ENCODE data around the gene SNTG2.

SNTG2 gene

DNA sequence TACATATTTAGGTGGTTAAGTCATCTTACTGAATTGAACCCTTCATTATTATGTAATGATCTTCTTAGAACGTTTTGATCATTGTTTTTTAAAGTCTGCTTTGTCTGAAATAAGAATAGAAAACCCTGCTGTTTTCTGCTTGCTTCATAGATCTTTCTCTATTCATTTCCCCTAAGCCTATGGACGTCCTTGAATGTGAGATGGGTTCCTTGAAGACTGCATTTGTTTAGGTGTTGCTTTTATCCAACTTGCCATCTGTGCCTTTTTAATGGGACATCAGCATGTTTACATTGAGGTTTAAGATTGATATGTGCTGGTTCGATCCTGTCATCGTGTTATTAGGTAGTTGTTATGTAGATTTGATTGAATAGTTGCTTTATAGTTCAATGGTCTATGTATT is 95.4 kb downstream of the SNTG2 start:
- no peak overlapping the region for H2AFZ ChIP-seq (ENCODE audit: low read length)
- H4K20me1 ChIP-seq (ENCODE audit: insufficient read depth, low read length, poor library complexity, severe bottlenecking) = no peaks in the 10 kb centered on the region
- no peaks in the 10 kb centered on the region for H3K36me3 ChIP-seq (ENCODE audit: insufficient read depth, low read length)
- no peaks in the 10 kb centered on the region for H3K27me3 ChIP-seq (ENCODE audit: insufficient read depth, low read length, poor library complexity, severe bottlenecking)
- H3K9ac ChIP-seq (ENCODE audit: low read depth, low read length, poor library complexity, severe bottlenecking) = no peak overlapping the region
- H3K4me2 ChIP-seq (ENCODE audit: low read depth, low read length, poor library complexity, severe bottlenecking) = no peak overlapping the region
- no peaks in the 10 kb centered on the region for H3K9me3 ChIP-seq (ENCODE audit: insufficient read depth, low read depth, low read length)
- TF ChIP-seq, protein P1, sequence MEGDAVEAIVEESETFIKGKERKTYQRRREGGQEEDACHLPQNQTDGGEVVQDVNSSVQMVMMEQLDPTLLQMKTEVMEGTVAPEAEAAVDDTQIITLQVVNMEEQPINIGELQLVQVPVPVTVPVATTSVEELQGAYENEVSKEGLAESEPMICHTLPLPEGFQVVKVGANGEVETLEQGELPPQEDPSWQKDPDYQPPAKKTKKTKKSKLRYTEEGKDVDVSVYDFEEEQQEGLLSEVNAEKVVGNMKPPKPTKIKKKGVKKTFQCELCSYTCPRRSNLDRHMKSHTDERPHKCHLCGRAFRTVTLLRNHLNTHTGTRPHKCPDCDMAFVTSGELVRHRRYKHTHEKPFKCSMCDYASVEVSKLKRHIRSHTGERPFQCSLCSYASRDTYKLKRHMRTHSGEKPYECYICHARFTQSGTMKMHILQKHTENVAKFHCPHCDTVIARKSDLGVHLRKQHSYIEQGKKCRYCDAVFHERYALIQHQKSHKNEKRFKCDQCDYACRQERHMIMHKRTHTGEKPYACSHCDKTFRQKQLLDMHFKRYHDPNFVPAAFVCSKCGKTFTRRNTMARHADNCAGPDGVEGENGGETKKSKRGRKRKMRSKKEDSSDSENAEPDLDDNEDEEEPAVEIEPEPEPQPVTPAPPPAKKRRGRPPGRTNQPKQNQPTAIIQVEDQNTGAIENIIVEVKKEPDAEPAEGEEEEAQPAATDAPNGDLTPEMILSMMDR (conservative IDR thresholded peaks at IDR 0.05; ENCODE audit: low read length) = no peak
- TF ChIP-seq EZH2phosphoT487 (IDR thresholded peaks at IDR 0.05; ENCODE audit: borderline replicate concordance) = no peak
- H3K4me3 ChIP-seq (ENCODE audit: low read length, poor library complexity, severe bottlenecking) = no peak overlapping the region
- no peaks in the 10 kb centered on the region for H3K9me2 ChIP-seq (replicated peaks; ENCODE audit: low read depth, low read length)
- H3F3A ChIP-seq (ENCODE audit: low read depth) = no peaks in the 10 kb centered on the region
- no peaks in the 10 kb centered on the region for H3K79me2 ChIP-seq (ENCODE audit: insufficient read depth, low read length)
- no peaks in the 10 kb centered on the region for H3K4me1 ChIP-seq (ENCODE audit: insufficient read depth, low read length, poor library complexity, severe bottlenecking)

DNA sequence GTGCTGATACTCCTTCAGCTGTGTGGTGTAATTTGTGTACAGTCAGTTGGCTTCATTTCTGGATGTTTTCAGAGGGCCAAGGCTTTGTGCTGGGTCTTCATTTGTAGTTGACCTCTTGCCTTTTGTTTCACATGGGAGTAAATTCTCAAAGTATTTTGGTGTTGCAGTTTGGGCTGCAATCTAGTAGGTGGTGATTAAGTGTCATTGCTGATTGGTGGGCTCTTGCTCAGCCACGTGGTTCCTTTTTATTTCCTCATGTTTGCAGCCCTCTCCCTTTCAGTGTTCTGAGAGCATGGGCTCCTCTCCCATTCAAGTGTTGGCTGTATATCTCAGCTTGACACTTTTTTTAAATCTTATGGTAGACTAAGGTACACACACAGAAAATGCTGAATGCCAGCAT is 96.8 kb downstream of the SNTG2 start:
- H2AFZ ChIP-seq (ENCODE audit: low read length) = 0 out of 2 replicates have a peak overlapping the region, but pooled peaks have one; percentile 4
- TF ChIP-seq, protein P1 (conservative IDR thresholded peaks at IDR 0.05; ENCODE audit: low read length) = peak; percentile 69
- no peak for TF ChIP-seq EZH2phosphoT487 (IDR thresholded peaks at IDR 0.05; ENCODE audit: borderline replicate concordance)

DNA sequence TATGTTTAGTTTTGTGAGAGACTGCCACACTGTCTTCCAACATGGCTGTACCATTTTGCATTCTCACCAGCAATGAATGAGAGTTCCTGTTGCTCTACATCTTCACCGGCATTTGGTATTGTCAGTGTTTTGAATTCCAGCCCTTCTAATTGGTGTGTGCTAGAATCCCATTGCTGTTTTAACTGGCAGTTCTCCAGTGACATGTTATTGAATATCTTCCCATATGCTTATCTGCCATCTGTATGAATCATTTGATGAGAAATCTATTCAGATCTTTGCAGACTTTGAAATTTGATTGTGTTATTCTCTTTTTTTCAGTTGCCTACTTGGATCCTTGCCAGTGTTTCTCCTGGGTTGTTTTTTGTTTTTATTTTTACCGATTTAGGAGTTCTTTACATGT is 99.0 kb downstream of the SNTG2 start:
- Histone ChIP-seq H3K9me2 (replicated peaks; ENCODE audit: low read depth, low read length) (no peaks in the 10 kb centered on the region), H3K36me3 (ENCODE audit: insufficient read depth, low read length) (no peaks in the 10 kb centered on the region), H3K9ac (ENCODE audit: low read depth, low read length, poor library complexity, severe bottlenecking) (no peak overlapping the region), H3K9me3 (ENCODE audit: insufficient read depth, low read depth, low read length) (no peaks in the 10 kb centered on the region), H3F3A (ENCODE audit: low read depth) (no peaks in the 10 kb centered on the region), H3K79me2 (ENCODE audit: insufficient read depth, low read length) (no peaks in the 10 kb centered on the region), H4K20me1 (ENCODE audit: insufficient read depth, low read length, poor library complexity, severe bottlenecking) (no peaks in the 10 kb centered on the region), H3K4me2 (ENCODE audit: low read depth, low read length, poor library complexity, severe bottlenecking) (no peak overlapping the region), H2AFZ (ENCODE audit: low read length) (no peak overlapping the region), H3K27me3 (ENCODE audit: insufficient read depth, low read length, poor library complexity, severe bottlenecking) (no peaks in the 10 kb centered on the region), H3K4me1 (ENCODE audit: insufficient read depth, low read length, poor library complexity, severe bottlenecking) (no peaks in the 10 kb centered on the region), H3K4me3 (ENCODE audit: low read length, poor library complexity, severe bottlenecking) (no peak overlapping the region)
- TF ChIP-seq EZH2phosphoT487 (IDR thresholded peaks at IDR 0.05; ENCODE audit: borderline replicate concordance) = no peak
- TF ChIP-seq, protein P1 (conservative IDR thresholded peaks at IDR 0.05; ENCODE audit: low read length) = no peak

More for the DNA sequence above, 96.8 kb downstream of the SNTG2 start:
- H3F3A ChIP-seq (ENCODE audit: low read depth) = no peaks in the 10 kb centered on the region
- no peaks in the 10 kb centered on the region for H3K36me3 ChIP-seq (ENCODE audit: insufficient read depth, low read length)
- no peak overlapping the region for H3K4me2 ChIP-seq (ENCODE audit: low read depth, low read length, poor library complexity, severe bottlenecking)
- no peak overlapping the region for H3K4me3 ChIP-seq (ENCODE audit: low read length, poor library complexity, severe bottlenecking)
- no peaks in the 10 kb centered on the region for H3K9me2 ChIP-seq (replicated peaks; ENCODE audit: low read depth, low read length)
- H3K79me2 ChIP-seq (ENCODE audit: insufficient read depth, low read length) = no peaks in the 10 kb centered on the region
- no peaks in the 10 kb centered on the region for H3K27me3 ChIP-seq (ENCODE audit: insufficient read depth, low read length, poor library complexity, severe bottlenecking)
- H3K9ac ChIP-seq (ENCODE audit: low read depth, low read length, poor library complexity, severe bottlenecking) = no peak overlapping the region
- no peaks in the 10 kb centered on the region for H3K4me1 ChIP-seq (ENCODE audit: insufficient read depth, low read length, poor library complexity, severe bottlenecking)
- H4K20me1 ChIP-seq (ENCODE audit: insufficient read depth, low read length, poor library complexity, severe bottlenecking) = no peaks in the 10 kb centered on the region
- no peaks in the 10 kb centered on the region for H3K9me3 ChIP-seq (ENCODE audit: insufficient read depth, low read depth, low read length)
